ENCODE measurements around the gene PGAM5.

DNA sequence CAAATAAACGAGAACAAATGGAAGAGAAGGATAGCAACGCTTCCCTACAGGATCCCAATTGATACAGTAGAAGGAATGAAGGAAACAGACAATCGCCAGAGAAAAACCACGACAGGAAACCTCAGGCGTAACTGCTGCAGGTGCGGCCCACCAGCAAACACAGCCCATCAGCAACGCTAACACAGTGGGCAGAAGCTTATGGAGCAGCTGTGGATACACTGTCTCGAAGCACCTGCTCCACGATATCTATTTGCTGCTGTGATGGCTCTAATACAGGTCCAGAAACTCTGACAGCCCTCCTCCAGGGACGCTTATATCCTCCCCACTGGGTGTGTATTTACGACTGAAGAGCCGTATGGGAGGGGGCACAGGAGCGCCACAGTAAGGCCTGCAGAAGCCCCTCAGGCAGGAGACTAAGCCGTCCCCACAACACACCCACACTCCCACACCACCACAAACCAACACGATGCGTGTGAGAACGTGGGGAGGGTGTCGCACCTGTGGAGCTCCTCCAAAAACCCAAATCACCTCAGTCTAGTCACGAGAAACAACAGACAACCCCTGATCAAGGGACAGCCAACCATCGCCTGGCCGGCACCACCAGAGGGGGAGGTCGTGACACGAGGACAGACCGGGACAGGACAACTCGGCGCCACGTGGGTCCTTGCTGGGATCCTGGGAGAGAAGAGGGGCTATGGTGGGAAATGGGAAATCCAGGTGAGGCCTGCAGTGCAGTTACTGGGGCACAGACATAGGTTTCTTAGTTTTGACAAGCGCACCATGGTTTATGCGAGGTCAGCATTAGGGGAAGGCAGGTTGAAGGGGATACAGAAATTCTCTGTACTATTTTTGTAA is 47.5 kb upstream of the PGAM5 start:
- TF ChIP-seq, protein P1, sequence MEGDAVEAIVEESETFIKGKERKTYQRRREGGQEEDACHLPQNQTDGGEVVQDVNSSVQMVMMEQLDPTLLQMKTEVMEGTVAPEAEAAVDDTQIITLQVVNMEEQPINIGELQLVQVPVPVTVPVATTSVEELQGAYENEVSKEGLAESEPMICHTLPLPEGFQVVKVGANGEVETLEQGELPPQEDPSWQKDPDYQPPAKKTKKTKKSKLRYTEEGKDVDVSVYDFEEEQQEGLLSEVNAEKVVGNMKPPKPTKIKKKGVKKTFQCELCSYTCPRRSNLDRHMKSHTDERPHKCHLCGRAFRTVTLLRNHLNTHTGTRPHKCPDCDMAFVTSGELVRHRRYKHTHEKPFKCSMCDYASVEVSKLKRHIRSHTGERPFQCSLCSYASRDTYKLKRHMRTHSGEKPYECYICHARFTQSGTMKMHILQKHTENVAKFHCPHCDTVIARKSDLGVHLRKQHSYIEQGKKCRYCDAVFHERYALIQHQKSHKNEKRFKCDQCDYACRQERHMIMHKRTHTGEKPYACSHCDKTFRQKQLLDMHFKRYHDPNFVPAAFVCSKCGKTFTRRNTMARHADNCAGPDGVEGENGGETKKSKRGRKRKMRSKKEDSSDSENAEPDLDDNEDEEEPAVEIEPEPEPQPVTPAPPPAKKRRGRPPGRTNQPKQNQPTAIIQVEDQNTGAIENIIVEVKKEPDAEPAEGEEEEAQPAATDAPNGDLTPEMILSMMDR (IDR thresholded peaks at IDR 0.05; ENCODE audit: insufficient read depth, low read length, poor library complexity, severe bottlenecking): no peak
- TF ChIP-seq EZH2phosphoT487 (conservative IDR thresholded peaks at IDR 0.05; ENCODE audit: low read length): no peak

All from SU-DHL-6 (cell line).